ENCODE measurements around the gene CHTOP. TPM values are rescaled to one million over a fixed set of nuclear protein-coding genes. Genes with fewer than 3 reads are reported as not detected.
"Not testable (repeated sequence)": the region's sequence is repeated elsewhere in the genome, so short reads cannot be mapped to it uniquely, and the experiment has no call there.

CHTOP gene
- polyA plus RNA-seq, 2 donors = 41.6 to 45.5 TPM

GRCh38 chr1:153640213-153640612 is 6.3 kb downstream of the CHTOP start:
- H3K4me3 ChIP-seq (ENCODE audit: low read depth in 1 of 2, low read length in 2 of 2); H3K9me3 ChIP-seq (ENCODE audit: control insufficient read depth in 2 of 2, insufficient read depth in 1 of 2, low read depth in 1 of 2, low read length in 1 of 2); H3K4me1 ChIP-seq (ENCODE audit: control insufficient read depth in 2 of 2, insufficient read depth in 2 of 2, low read length in 1 of 2); H3K27me3 ChIP-seq (ENCODE audit: control insufficient read depth in 1 of 2, insufficient read depth in 2 of 2, low read length in 2 of 2): not testable (repeated sequence)
- Histone ChIP-seq H3K36me3 (ENCODE audit: control insufficient read depth in 2 of 2, insufficient read depth in 2 of 2, low read length in 1 of 2) (peaks cover 25 to 39% of the 10 kb centered on the region in 2 donors), H3K27ac (ENCODE audit: low read depth in 2 of 2, low read length in 1 of 2) (peak overlapping the region in 1 of 2 donors; percentile 18)
- WGBS, 2 donors = 91 to 98% methylated on average over 5 of the region's 5 CpGs

GRCh38 chr1:153640861-153641260 is 7.0 kb downstream of the CHTOP start:
- no peak overlapping the region for H3K27ac ChIP-seq (ENCODE audit: low read depth in 2 of 2, low read length in 1 of 2)
- 70 to 73% methylated on average over 6 of the region's 6 CpGs for WGBS, 2 donors
- no peak overlapping the region for H3K4me3 ChIP-seq (ENCODE audit: low read depth in 1 of 2, low read length in 2 of 2)
- no peaks in the 10 kb centered on the region for H3K9me3 ChIP-seq (ENCODE audit: control insufficient read depth in 2 of 2, insufficient read depth in 1 of 2, low read depth in 1 of 2, low read length in 1 of 2)
- no peaks in the 10 kb centered on the region for H3K27me3 ChIP-seq (ENCODE audit: control insufficient read depth in 1 of 2, insufficient read depth in 2 of 2, low read length in 2 of 2)
- peaks cover 26 to 39% of the 10 kb centered on the region in 2 donors for H3K36me3 ChIP-seq (ENCODE audit: control insufficient read depth in 2 of 2, insufficient read depth in 2 of 2, low read length in 1 of 2)
- no peaks in the 10 kb centered on the region for H3K4me1 ChIP-seq (ENCODE audit: control insufficient read depth in 2 of 2, insufficient read depth in 2 of 2, low read length in 1 of 2)

GRCh38 chr1:153642161-153642560 is 8.3 kb downstream of the CHTOP start:
- Histone ChIP-seq H3K36me3 (ENCODE audit: control insufficient read depth in 2 of 2, insufficient read depth in 2 of 2, low read length in 1 of 2) (peaks cover 26 to 34% of the 10 kb centered on the region in 2 donors), H3K27ac (ENCODE audit: low read depth in 2 of 2, low read length in 1 of 2) (no peak overlapping the region)
- WGBS, 2 donors = 83% methylated on average over 11 of the region's 11 CpGs

GRCh38 chr1:153643100-153643499 is 9.2 kb downstream of the CHTOP start:
- H3K4me1 ChIP-seq (ENCODE audit: control insufficient read depth in 2 of 2, insufficient read depth in 2 of 2, low read length in 1 of 2) = peaks cover 2 to 6% of the 10 kb centered on the region in 2 donors
- peaks cover 22 to 34% of the 10 kb centered on the region in 2 donors for H3K36me3 ChIP-seq (ENCODE audit: control insufficient read depth in 2 of 2, insufficient read depth in 2 of 2, low read length in 1 of 2)
- 90% methylated on average over 11 of the region's 11 CpGs for WGBS, 2 donors
- H3K27ac ChIP-seq (ENCODE audit: low read depth in 2 of 2, low read length in 1 of 2) = no peak overlapping the region
- no peaks in the 10 kb centered on the region for H3K27me3 ChIP-seq (ENCODE audit: control insufficient read depth in 1 of 2, insufficient read depth in 2 of 2, low read length in 2 of 2)
- H3K9me3 ChIP-seq (ENCODE audit: control insufficient read depth in 2 of 2, insufficient read depth in 1 of 2, low read depth in 1 of 2, low read length in 1 of 2) = no peaks in the 10 kb centered on the region
- no peak overlapping the region for H3K4me3 ChIP-seq (ENCODE audit: low read depth in 1 of 2, low read length in 2 of 2)

More at GRCh38 chr1:153642161-153642560, 8.3 kb downstream of the CHTOP start:
- H3K4me1 ChIP-seq (ENCODE audit: control insufficient read depth in 2 of 2, insufficient read depth in 2 of 2, low read length in 1 of 2) = peaks cover 0 to under 1% of the 10 kb centered on the region in 2 donors
- no peaks in the 10 kb centered on the region for H3K9me3 ChIP-seq (ENCODE audit: control insufficient read depth in 2 of 2, insufficient read depth in 1 of 2, low read depth in 1 of 2, low read length in 1 of 2)
- no peaks in the 10 kb centered on the region for H3K27me3 ChIP-seq (ENCODE audit: control insufficient read depth in 1 of 2, insufficient read depth in 2 of 2, low read length in 2 of 2)
- no peak overlapping the region for H3K4me3 ChIP-seq (ENCODE audit: low read depth in 1 of 2, low read length in 2 of 2)

- no peak overlapping the region for H3K4me3 ChIP-seq (ENCODE audit: low read depth in 1 of 2, low read length in 2 of 2)
- H3K36me3 ChIP-seq (ENCODE audit: control insufficient read depth in 2 of 2, insufficient read depth in 2 of 2, low read length in 1 of 2) = peaks cover 22 to 31% of the 10 kb centered on the region in 2 donors
- H3K4me1 ChIP-seq (ENCODE audit: control insufficient read depth in 2 of 2, insufficient read depth in 2 of 2, low read length in 1 of 2) = peaks cover 2 to 6% of the 10 kb centered on the region in 2 donors
- no peaks in the 10 kb centered on the region for H3K27me3 ChIP-seq (ENCODE audit: control insufficient read depth in 1 of 2, insufficient read depth in 2 of 2, low read length in 2 of 2)
- H3K27ac ChIP-seq (ENCODE audit: low read depth in 2 of 2, low read length in 1 of 2) = no peak overlapping the region
- H3K9me3 ChIP-seq (ENCODE audit: control insufficient read depth in 2 of 2, insufficient read depth in 1 of 2, low read depth in 1 of 2, low read length in 1 of 2) = no peaks in the 10 kb centered on the region
Observed at GRCh38 chr1:153643816-153644215, 9.9 kb downstream of the CHTOP start.

- H3K36me3 ChIP-seq (ENCODE audit: control insufficient read depth in 2 of 2, insufficient read depth in 2 of 2, low read length in 1 of 2) = peaks cover 14% of the 10 kb centered on the region in 2 donors
- H3K4me1 ChIP-seq (ENCODE audit: control insufficient read depth in 2 of 2, insufficient read depth in 2 of 2, low read length in 1 of 2) = peaks cover 6% of the 10 kb centered on the region in 2 donors
- H3K27ac ChIP-seq (ENCODE audit: low read depth in 2 of 2, low read length in 1 of 2) = peak overlapping the region in 1 of 2 donors; percentile 20
- 83 to 87% methylated on average over 5 of the region's 5 CpGs for WGBS, 2 donors
- H3K4me3 ChIP-seq (ENCODE audit: low read depth in 1 of 2, low read length in 2 of 2) = no peak overlapping the region
- no peaks in the 10 kb centered on the region for H3K27me3 ChIP-seq (ENCODE audit: control insufficient read depth in 1 of 2, insufficient read depth in 2 of 2, low read length in 2 of 2)
- H3K9me3 ChIP-seq (ENCODE audit: control insufficient read depth in 2 of 2, insufficient read depth in 1 of 2, low read depth in 1 of 2, low read length in 1 of 2) = no peaks in the 10 kb centered on the region
Observed at GRCh38 chr1:153646672-153647345, 12.9 kb downstream of the CHTOP start.

GRCh38 chr1:153647346-153647714 is 13.5 kb downstream of the CHTOP start:
- WGBS, 2 donors = 55 to 56% methylated on average over 2 of the region's 2 CpGs
- Histone ChIP-seq H3K4me3 (ENCODE audit: low read depth in 1 of 2, low read length in 2 of 2) (no peak overlapping the region), H3K36me3 (ENCODE audit: control insufficient read depth in 2 of 2, insufficient read depth in 2 of 2, low read length in 1 of 2) (peaks cover 9% of the 10 kb centered on the region in 2 donors), H3K9me3 (ENCODE audit: control insufficient read depth in 2 of 2, insufficient read depth in 1 of 2, low read depth in 1 of 2, low read length in 1 of 2) (no peaks in the 10 kb centered on the region), H3K27ac (ENCODE audit: low read depth in 2 of 2, low read length in 1 of 2) (peak overlapping the region in 1 of 2 donors; percentile 20), H3K4me1 (ENCODE audit: control insufficient read depth in 2 of 2, insufficient read depth in 2 of 2, low read length in 1 of 2) (peaks cover 6% of the 10 kb centered on the region in 2 donors), H3K27me3 (ENCODE audit: control insufficient read depth in 1 of 2, insufficient read depth in 2 of 2, low read length in 2 of 2) (no peaks in the 10 kb centered on the region)

- WGBS, 2 donors = 81 to 82% methylated on average over 10 of the region's 10 CpGs
- Histone ChIP-seq H3K27ac (ENCODE audit: low read depth in 2 of 2, low read length in 1 of 2) (no peak overlapping the region), H3K4me3 (ENCODE audit: low read depth in 1 of 2, low read length in 2 of 2) (no peak overlapping the region), H3K9me3 (ENCODE audit: control insufficient read depth in 2 of 2, insufficient read depth in 1 of 2, low read depth in 1 of 2, low read length in 1 of 2) (no peaks in the 10 kb centered on the region), H3K36me3 (ENCODE audit: control insufficient read depth in 2 of 2, insufficient read depth in 2 of 2, low read length in 1 of 2) (peaks cover 5 to 7% of the 10 kb centered on the region in 2 donors), H3K4me1 (ENCODE audit: control insufficient read depth in 2 of 2, insufficient read depth in 2 of 2, low read length in 1 of 2) (peaks cover 6% of the 10 kb centered on the region in 2 donors), H3K27me3 (ENCODE audit: control insufficient read depth in 1 of 2, insufficient read depth in 2 of 2, low read length in 2 of 2) (no peaks in the 10 kb centered on the region)
Observed at GRCh38 chr1:153648000-153648643, 14.3 kb downstream of the CHTOP start.

GRCh38 chr1:153649137-153649862 is 15.4 kb downstream of the CHTOP start:
- no peak overlapping the region for H3K4me3 ChIP-seq (ENCODE audit: low read depth in 1 of 2, low read length in 2 of 2)
- H3K36me3 ChIP-seq (ENCODE audit: control insufficient read depth in 2 of 2, insufficient read depth in 2 of 2, low read length in 1 of 2) = peaks cover 5% of the 10 kb centered on the region in 2 donors
- H3K27ac ChIP-seq (ENCODE audit: low read depth in 2 of 2, low read length in 1 of 2) = peak overlapping the region in 1 of 2 donors; percentile 26
- no peaks in the 10 kb centered on the region for H3K27me3 ChIP-seq (ENCODE audit: control insufficient read depth in 1 of 2, insufficient read depth in 2 of 2, low read length in 2 of 2)
- no peaks in the 10 kb centered on the region for H3K9me3 ChIP-seq (ENCODE audit: control insufficient read depth in 2 of 2, insufficient read depth in 1 of 2, low read depth in 1 of 2, low read length in 1 of 2)
- 39 to 55% methylated on average over 3 of the region's 3 CpGs for WGBS, 2 donors
- peaks cover 6% of the 10 kb centered on the region in 2 donors for H3K4me1 ChIP-seq (ENCODE audit: control insufficient read depth in 2 of 2, insufficient read depth in 2 of 2, low read length in 1 of 2)
